Measurements from ENCODE around the gene CTSZ.
"Not testable (repeated sequence)": the region's sequence is repeated elsewhere in the genome, so short reads cannot be mapped to it uniquely, and the experiment has no call there.

The CTSZ gene

GRCh38 chr20:58978351-58979190 is 28.5 kb downstream of the CTSZ start:
- no peak for DNase-seq (ENCODE audit: low read depth in 2 of 2)

GRCh38 chr20:58976061-58976730 is 30.9 kb downstream of the CTSZ start:
- DNase-seq (ENCODE audit: low read depth in 2 of 2): no peak

- no peak for DNase-seq (ENCODE audit: low read depth in 2 of 2)
Measured at GRCh38 chr20:58975353-58975752, 31.7 kb downstream of the CTSZ start.

GRCh38 chr20:58973866-58974265 is 33.2 kb downstream of the CTSZ start:
- no peak for DNase-seq (ENCODE audit: low read depth in 2 of 2)

DNA sequence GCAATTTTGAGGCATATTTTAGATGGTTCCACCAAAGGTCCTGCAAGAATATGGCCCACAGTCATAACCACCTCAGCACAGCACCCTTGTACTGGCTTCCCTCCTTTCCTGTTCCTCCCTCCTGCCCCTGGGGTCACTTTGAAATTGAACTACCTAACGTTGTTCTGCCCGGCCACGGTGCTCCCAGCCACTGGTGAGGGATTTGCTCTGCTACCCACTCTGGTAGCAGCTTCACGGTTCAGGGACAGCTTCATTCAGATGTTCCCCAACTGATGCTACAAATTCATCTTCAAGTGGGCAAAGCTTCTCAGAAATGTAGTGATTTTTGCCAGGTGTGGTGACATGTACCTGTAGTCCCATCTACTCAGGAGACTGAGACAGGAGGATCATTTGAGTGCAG is 33.9 kb downstream of the CTSZ start:
- DNase-seq (ENCODE audit: low read depth in 2 of 2): no peak

DNA sequence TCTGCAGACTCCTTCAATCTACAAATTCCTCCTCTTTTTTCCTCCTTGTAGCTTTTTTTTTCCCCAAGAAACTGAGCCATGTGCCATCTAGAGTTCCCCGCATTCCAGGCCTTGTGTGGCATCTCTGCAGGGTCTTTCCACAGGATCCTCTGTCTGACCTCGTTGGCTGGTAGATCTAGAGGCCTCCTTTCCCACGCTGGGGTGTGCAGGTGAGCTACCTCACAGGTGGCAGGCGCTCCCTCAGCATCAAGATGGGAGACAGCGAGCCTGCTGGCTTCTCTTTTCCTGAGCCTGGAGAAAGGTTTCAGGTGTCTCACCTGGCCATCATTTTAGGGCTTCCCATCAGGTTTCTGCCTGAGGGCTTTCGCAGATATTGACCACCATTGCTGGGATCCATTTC is 35.6 kb downstream of the CTSZ start:
- DNase-seq (ENCODE audit: low read depth in 2 of 2): no peak

GRCh38 chr20:58970146-58970545 is 36.9 kb downstream of the CTSZ start:
- DNase-seq (ENCODE audit: low read depth in 2 of 2): no peak

DNA sequence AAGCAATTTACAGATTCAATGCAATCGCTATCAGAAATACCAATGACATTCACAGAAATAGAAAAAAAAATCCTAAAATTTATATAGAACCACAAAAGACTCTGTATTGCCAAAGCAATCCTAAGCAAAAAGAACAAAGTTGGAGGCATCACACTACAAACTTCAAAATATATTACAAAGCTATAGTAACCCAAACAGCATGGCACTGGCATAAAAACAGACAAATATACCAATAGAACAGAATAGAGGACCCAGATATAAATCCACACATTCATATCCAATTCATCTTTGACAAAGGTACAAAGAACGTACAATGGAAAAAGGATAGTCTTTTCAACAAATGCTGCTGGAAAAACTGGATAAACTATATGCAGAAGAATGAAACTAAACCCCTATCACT is 37.6 kb downstream of the CTSZ start:
- DNase-seq (ENCODE audit: low read depth in 2 of 2): no peak

GRCh38 chr20:58967652-58968429 is 39.2 kb downstream of the CTSZ start:
- no peak for DNase-seq (ENCODE audit: low read depth in 2 of 2)

DNA sequence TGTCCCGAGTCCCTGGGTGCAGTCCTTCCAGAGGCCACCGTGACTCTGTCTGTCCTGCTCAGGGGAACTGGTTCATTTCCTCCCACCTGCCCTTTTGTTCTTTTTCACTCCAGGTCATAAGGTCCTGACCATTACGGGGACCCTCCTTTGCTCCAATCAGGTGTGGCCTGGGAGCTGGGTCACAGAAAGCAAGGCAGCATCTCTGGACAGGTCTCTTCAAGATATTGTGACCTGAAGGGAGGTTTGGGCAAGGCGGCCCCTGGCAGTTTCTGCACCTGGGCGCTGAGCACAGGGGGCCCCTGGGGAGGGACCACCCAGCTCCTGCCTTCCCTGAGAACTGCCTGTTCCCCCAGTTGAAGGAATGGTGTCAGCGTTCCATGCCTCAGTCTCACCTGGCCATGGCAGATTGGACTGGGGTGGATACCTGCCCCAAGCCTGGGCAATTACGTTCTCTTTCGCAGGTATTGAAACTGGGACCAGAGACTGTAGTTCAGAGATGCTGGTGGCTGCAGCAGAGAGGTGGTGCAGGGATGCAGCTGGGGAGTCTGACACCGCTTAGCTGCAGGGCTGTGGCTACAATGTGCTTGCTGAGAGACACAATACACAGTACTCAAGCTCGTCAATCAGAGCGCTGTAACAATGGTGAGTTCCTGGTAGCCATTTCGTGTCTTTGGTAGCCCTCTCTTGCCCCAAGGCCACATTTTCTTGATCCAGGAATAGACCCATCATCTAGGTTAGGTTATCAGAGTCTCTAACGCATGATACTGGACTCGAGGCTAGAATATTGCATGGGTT is 41.6 kb downstream of the CTSZ start:
- DNase-seq (ENCODE audit: low read depth in 2 of 2): no peak

GRCh38 chr20:58963922-58964321 is 43.1 kb downstream of the CTSZ start:
- DNase-seq (ENCODE audit: low read depth in 2 of 2): not testable (repeated sequence)

GRCh38 chr20:58963060-58963584 is 43.9 kb downstream of the CTSZ start:
- DNase-seq (ENCODE audit: low read depth in 2 of 2): no peak

GRCh38 chr20:58959652-58960051 is 47.4 kb downstream of the CTSZ start:
- no peak for DNase-seq (ENCODE audit: low read depth in 2 of 2)

GRCh38 chr20:58956078-58956477 is 51.0 kb downstream of the CTSZ start:
- DNase-seq (ENCODE audit: low read depth in 2 of 2): no peak

DNA sequence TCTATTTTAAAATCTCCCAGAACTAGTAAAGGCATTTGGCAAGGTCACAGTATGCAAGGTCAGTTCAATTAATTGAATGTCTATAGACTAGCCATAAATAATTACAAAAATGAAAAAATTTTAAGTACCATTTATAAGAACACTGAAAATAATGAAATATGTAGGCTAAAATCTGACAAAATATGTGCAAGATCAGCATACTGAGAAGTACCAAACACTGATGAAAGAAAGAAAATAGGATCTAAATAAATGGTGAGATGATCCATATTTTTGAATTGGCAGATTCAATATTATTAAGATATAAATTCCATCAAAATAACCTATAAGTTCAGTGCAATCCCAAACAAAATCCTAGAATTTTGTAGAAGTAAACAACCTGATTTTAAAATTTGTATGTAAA is 54.0 kb downstream of the CTSZ start:
- no peak for DNase-seq (ENCODE audit: low read depth in 2 of 2)

DNA sequence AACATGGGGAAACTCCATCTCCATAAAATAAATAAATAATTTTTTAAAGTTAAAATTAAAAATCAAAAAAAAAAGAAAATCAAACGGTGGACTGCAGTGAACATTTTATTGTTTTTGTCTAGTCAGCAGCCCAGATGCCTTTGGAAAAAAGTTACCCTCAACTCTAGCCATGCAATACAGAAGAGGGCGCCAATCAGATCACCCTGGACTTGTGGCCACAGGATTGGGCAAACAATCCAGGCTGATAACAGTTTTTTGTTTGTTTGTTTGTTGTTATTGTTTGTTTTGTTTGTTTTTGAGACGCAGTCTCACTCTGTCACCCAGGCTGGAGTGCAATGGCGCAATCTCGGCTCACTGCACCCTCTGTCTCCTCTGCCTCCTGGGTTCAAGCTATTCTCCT is 56.5 kb downstream of the CTSZ start:
- DNase-seq (ENCODE audit: low read depth in 2 of 2): no peak

DNA sequence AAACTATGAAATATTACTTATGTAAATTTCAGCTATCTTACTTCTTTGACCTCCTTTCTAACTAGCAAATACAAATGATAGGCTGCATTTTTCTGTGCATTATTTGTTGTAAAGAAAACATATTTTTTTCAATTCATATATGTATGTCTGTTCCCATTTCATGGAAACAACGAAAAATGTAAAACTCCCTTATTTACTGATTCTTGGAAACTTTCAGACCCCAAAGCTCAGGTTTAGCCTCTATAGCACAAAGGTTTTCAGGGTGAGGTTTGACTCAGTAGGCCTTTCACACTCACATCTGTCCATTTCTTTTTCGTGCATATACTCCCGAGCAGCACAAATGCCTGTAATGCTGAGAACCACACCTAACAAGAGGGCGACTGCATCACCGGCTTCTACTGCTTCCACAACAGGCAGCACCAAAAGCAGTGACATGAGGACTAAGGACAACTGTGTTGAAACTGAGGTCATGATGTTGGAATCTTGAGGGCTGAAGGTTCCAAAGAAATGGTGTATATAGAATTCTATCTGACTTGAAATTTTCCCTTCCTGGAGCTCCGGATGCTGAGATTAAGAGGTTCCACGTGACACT is 59.2 kb downstream of the CTSZ start:
- not testable (repeated sequence) for DNase-seq (ENCODE audit: low read depth in 2 of 2)

DNA sequence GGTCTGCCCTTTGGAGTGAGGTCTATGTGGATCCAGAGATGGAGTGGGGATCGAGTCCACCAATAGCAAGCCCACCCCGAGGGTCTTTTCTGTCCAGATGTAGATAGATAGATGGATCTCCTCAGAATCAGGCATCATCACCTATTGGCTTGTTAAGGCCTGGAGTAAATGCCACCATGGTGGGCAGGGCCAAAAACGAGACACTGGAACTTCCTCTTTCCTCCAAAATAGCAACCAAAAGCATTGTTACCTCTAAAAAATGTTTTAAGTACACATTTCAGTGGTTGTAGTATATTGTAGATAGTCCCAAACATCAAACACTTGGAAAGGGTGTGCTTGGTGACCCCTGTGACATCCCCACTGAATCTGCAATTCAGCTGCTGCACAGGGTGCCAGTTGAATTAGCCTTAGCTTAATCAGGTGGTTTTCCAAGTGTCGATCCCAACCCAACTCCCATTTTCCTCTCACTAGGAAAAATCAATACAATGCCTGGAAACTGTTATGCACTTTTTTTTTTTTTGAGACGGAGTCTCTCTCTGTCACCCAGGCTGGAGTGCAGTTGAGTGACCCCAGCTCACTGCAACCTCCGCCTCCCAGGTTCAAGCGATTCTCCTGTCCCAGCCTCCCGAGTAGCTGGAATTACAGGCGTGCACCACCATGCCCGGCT is 61.0 kb downstream of the CTSZ start:
- DNase-seq (ENCODE audit: low read depth in 2 of 2): no peak

Measured in stimulated activated CD8-positive, alpha-beta memory T cell treated with anti-CD3 and anti-CD28 coated beads, Interleukin-2, amount 100 ng/mL, for 48 hours (primary cell).